SU-DHL-6 (cell line): ENCODE data around the gene LDAH.

Experiments
- EZH2phosphoT487 ChIP-seq: fragments of 200-600 bp; sonication (generic), shearing (Covaris generic); conservative IDR thresholded peaks from 2 replicates; pipeline ENCODE4 v1.6.1; 2018; ENCODE audit warnings: mild to moderate bottlenecking, antibody characterized with exemption, low read length, moderate library complexity, mixed read lengths
- TF ChIP-seq, protein P1 (sequence below): fragments of 200-600 bp; sonication (generic); IDR thresholded peaks from one replicate; pipeline ENCODE4 v1.5.1; 2017; ENCODE audit warnings: antibody characterized with exemption, mild to moderate bottlenecking, low read length, moderate library complexity; ENCODE audit not compliant: insufficient read depth, poor library complexity, severe bottlenecking

DNA sequence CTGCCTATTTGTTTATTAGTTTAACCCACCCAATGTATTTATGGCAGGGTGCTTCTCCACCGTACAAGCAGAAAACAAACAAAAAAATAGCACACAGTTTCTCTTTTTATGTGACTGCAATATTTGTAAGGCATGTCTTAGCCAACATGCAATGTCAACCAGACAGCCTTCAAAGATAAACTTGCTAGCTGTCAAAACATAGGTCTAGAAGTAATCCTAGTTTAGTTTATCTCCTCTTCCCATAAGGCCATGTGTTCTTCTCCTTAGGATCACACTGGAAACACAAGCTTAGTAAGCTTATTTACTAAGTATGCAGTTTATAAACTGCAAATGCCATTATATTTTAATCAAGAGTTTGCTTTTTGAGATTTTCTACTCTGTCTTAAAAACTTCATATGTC is 75.6 kb downstream of the LDAH start:
- TF ChIP-seq, protein P1, sequence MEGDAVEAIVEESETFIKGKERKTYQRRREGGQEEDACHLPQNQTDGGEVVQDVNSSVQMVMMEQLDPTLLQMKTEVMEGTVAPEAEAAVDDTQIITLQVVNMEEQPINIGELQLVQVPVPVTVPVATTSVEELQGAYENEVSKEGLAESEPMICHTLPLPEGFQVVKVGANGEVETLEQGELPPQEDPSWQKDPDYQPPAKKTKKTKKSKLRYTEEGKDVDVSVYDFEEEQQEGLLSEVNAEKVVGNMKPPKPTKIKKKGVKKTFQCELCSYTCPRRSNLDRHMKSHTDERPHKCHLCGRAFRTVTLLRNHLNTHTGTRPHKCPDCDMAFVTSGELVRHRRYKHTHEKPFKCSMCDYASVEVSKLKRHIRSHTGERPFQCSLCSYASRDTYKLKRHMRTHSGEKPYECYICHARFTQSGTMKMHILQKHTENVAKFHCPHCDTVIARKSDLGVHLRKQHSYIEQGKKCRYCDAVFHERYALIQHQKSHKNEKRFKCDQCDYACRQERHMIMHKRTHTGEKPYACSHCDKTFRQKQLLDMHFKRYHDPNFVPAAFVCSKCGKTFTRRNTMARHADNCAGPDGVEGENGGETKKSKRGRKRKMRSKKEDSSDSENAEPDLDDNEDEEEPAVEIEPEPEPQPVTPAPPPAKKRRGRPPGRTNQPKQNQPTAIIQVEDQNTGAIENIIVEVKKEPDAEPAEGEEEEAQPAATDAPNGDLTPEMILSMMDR: no peak
- no peak for TF ChIP-seq EZH2phosphoT487
